H1 (cell line): ENCODE data around the gene SLC5A8. TPM values are rescaled to one million over a fixed set of nuclear protein-coding genes. Genes with fewer than 3 reads are reported as not detected.
"Not testable (repeated sequence)": the region's sequence is repeated elsewhere in the genome, so short reads cannot be mapped to it uniquely, and the experiment has no call there.

ENCODE experiments used
- CTCF ChIA-PET: fragments of 300-600 bp; sonication (Branson Sonifier 250); formaldehyde crosslinking; loops from one replicate; lab custom pipeline; 2021; ENCODE audit not compliant: partially characterized antibody; lab: Charles Lee
- POLR2A ChIA-PET: fragments of 300-600 bp; sonication (Branson Sonifier 250); formaldehyde crosslinking; loops from one replicate; lab custom pipeline; 2021; ENCODE audit warnings: inconsistent platforms; ENCODE audit not compliant: partially characterized antibody; lab: Charles Lee
- DNase-seq, 2 experiments: peaks; one replicate each; pipeline versions ENCODE4 v3.0.0 to v3.0.0-alpha.2; 2010 to 2022; ENCODE audit warnings: low spot score in 2 of 2, low read depth in 1 of 2, mixed read lengths in 1 of 2
- FAIRE-seq: peaks from 2 replicates; lab custom pipeline; 2011; peaks lifted over from hg19 to GRCh38; lab: Jason Lieb, UNC
- H2AFZ ChIP-seq: 2 replicates; pipeline ENCODE4 v1.8.1; 2012; ENCODE audit warnings: low read length, inconsistent platforms
- H2AK5ac ChIP-seq: 2 replicates; pipeline ENCODE4 v1.6.1; 2013; ENCODE audit warnings: low read depth, low read length
- H2BK120ac ChIP-seq: replicated peaks from 2 replicates; pipeline ENCODE3; 2013; ENCODE audit warnings: low read depth, low read length, inconsistent platforms
- H2BK12ac ChIP-seq: 2 replicates; pipeline ENCODE4 v1.6.1; 2013; ENCODE audit warnings: low read depth, low read length
- H2BK15ac ChIP-seq: 2 replicates; pipeline ENCODE4 v1.6.1; 2013; ENCODE audit warnings: low read length
- H2BK20ac ChIP-seq: 2 replicates; pipeline ENCODE4 v1.6.1; 2013; ENCODE audit warnings: low read length
- H2BK5ac ChIP-seq: 2 replicates; pipeline ENCODE4 v1.6.1; 2013; ENCODE audit warnings: low read depth, low read length
- H3K14ac ChIP-seq: 2 replicates; pipeline ENCODE4 v1.6.1; 2013; ENCODE audit warnings: inconsistent platforms; ENCODE audit not compliant: insufficient read length
- H3K18ac ChIP-seq: 2 replicates; pipeline ENCODE4 v1.6.1; 2013; ENCODE audit warnings: low read length; ENCODE audit errors: extremely low read depth
- H3K23ac ChIP-seq: 2 replicates; pipeline ENCODE4 v1.6.1; 2013; ENCODE audit warnings: inconsistent platforms; ENCODE audit not compliant: insufficient read length
- H3K23me2 ChIP-seq: 2 replicates; pipeline ENCODE4 v1.6.1; 2013; ENCODE audit warnings: low read depth, low read length
- H3K27ac ChIP-seq: 2 replicates; pipeline ENCODE4 v1.6.1; 2011; ENCODE audit warnings: low read depth, low read length, inconsistent platforms
- H3K27me3 ChIP-seq, 4 experiments: replicated peaks in 1 of 4; 1 replicate in 1 of 4; 2 replicates in 3 of 4; pipeline versions ENCODE4 v1.6.1 to v1.8.1; 2011 to 2013; ENCODE audit warnings: low read length in 3 of 4, mild to moderate bottlenecking in 3 of 4, inconsistent platforms in 2 of 4, mixed read lengths in 2 of 4, moderate library complexity in 1 of 4; ENCODE audit not compliant: control insufficient read depth in 3 of 4, insufficient read depth in 3 of 4; ENCODE audit errors: extremely low read depth in 1 of 4
- H3K36me3 ChIP-seq, 4 experiments: 2 replicates each; pipeline versions ENCODE4 v1.6.1 to v1.8.1; 2011 to 2013; ENCODE audit warnings: mild to moderate bottlenecking in 4 of 4, low read length in 3 of 4, moderate library complexity in 2 of 4, control low read depth in 1 of 4, inconsistent platforms in 1 of 4; ENCODE audit not compliant: insufficient read depth in 4 of 4, control insufficient read depth in 2 of 4
- H3K4ac ChIP-seq: replicated peaks from 2 replicates; pipeline ENCODE3; 2013; ENCODE audit warnings: low read length, low read depth, mixed read lengths, inconsistent platforms; ENCODE audit not compliant: insufficient read length
- H3K4me1 ChIP-seq, 4 experiments: replicated peaks in 1 of 4; 1 replicate in 1 of 4; 2 replicates in 3 of 4; pipeline versions ENCODE4 v1.6.1 to v1.8.1; 2011 to 2013; ENCODE audit warnings: low read length in 3 of 4, inconsistent platforms in 2 of 4, mixed read lengths in 1 of 4; ENCODE audit not compliant: insufficient read depth in 4 of 4, control insufficient read depth in 3 of 4
- H3K4me2 ChIP-seq, 2 experiments: 2 replicates each; pipeline versions ENCODE4 v1.6.1 to v1.8.1; 2011 to 2013; ENCODE audit warnings: low read depth in 2 of 2, low read length in 2 of 2, control low read depth in 1 of 2, inconsistent platforms in 1 of 2, mild to moderate bottlenecking in 1 of 2; ENCODE audit not compliant: insufficient read depth in 1 of 2
- H3K4me3 ChIP-seq, 4 experiments: fragments of 200-600, 300-600 bp in 1 of 4; sonication (generic), shearing (Covaris generic), sonication (Bioruptor Twin) in 1 of 4; 2 replicates each; pipeline versions ENCODE4 v1.5.1 to v1.8.1; 2011 to 2016; ENCODE audit warnings: low read length in 4 of 4, low read depth in 3 of 4, control low read depth in 2 of 4, inconsistent platforms in 2 of 4, mild to moderate bottlenecking in 2 of 4, mixed read lengths in 1 of 4, moderate library complexity in 1 of 4; ENCODE audit not compliant: insufficient read depth in 2 of 4; ENCODE audit errors: extremely low read depth in 1 of 4
- H3K56ac ChIP-seq: replicated peaks from 2 replicates; pipeline ENCODE3; 2013; ENCODE audit warnings: low read depth, mild to moderate bottlenecking, mixed read lengths, low read length, inconsistent platforms; ENCODE audit not compliant: insufficient read length
- H3K79me1 ChIP-seq: 2 replicates; pipeline ENCODE4 v1.6.1; 2013; ENCODE audit warnings: low read depth, low read length, control low read depth
- H3K79me2 ChIP-seq, 2 experiments: 2 replicates each; pipeline versions ENCODE4 v1.6.1 to v1.8.1; 2012 to 2013; ENCODE audit warnings: low read length in 2 of 2, mild to moderate bottlenecking in 2 of 2, inconsistent platforms in 1 of 2; ENCODE audit not compliant: insufficient read depth in 2 of 2, control insufficient read depth in 1 of 2
- H3K9ac ChIP-seq, 4 experiments: replicated peaks in 1 of 4; 1 replicate in 1 of 4; 2 replicates in 3 of 4; pipeline versions ENCODE4 v1.6.1 to v1.8.1; 2011 to 2013; ENCODE audit warnings: low read depth in 3 of 4, low read length in 3 of 4, control low read depth in 2 of 4, mild to moderate bottlenecking in 2 of 4, moderate library complexity in 2 of 4, inconsistent platforms in 1 of 4; ENCODE audit errors: extremely low read depth in 1 of 4
- H3K9me3 ChIP-seq, 2 experiments: 2 replicates each; pipeline versions ENCODE4 v1.6.1 to v1.8.1; 2012 to 2013; ENCODE audit warnings: mild to moderate bottlenecking in 2 of 2, moderate library complexity in 2 of 2, control low read depth in 1 of 2, inconsistent platforms in 1 of 2, low read depth in 1 of 2, low read length in 1 of 2, mixed read lengths in 1 of 2; ENCODE audit not compliant: insufficient read depth in 2 of 2
- H4K20me1 ChIP-seq, 2 experiments: replicated peaks in 1 of 2; 2 replicates each; pipeline versions ENCODE3 to v1.8.1; 2011 to 2013; ENCODE audit warnings: inconsistent platforms in 2 of 2, low read length in 2 of 2, mild to moderate bottlenecking in 1 of 2; ENCODE audit not compliant: insufficient read depth in 2 of 2, control insufficient read depth in 1 of 2
- H4K5ac ChIP-seq: 2 replicates; pipeline ENCODE4 v1.6.1; 2013; ENCODE audit warnings: low read length, low read depth, mixed read lengths, inconsistent platforms; ENCODE audit not compliant: insufficient read length
- H4K8ac ChIP-seq: 2 replicates; pipeline ENCODE4 v1.8.0; 2013; ENCODE audit warnings: mild to moderate bottlenecking, moderate library complexity, low read length, inconsistent platforms; ENCODE audit not compliant: insufficient read depth; ENCODE audit errors: extremely low read depth
- H4K91ac ChIP-seq: replicated peaks from 2 replicates; pipeline ENCODE3; 2013; ENCODE audit warnings: low read length, mixed read lengths, inconsistent platforms; ENCODE audit not compliant: insufficient read length
- WGBS, 2 experiments: shearing (Covaris generic) in 1 of 2; methylation state at CpG; one replicate each; pipeline versions ENCODE4 v1.1.6 to v1.1.7; 2013 to 2015; ENCODE audit warnings: low lambda C conversion rate in 2 of 2, mixed read lengths in 2 of 2, inconsistent platforms in 1 of 2, low coverage in 1 of 2, missing lambda C conversion rate in 1 of 2; ENCODE audit not compliant: insufficient replicate concordance in 2 of 2, insufficient coverage in 1 of 2, insufficient read length in 1 of 2; ENCODE audit errors: extremely low coverage in 1 of 2, missing lambda C conversion rate in 1 of 2; 5-methylcytosine and 5-hydroxymethylcytosine counted together
- polyA plus RNA-seq, 7 experiments: library from polyadenylated mRNA; depleted of rRNA in 3 of 7; stranded (reverse) in 5 of 7; unstranded in 2 of 7; fragments of >200 nt in 5 of 7; fragments of 200-250 nt in 2 of 7; gene quantifications; 1 replicate in 5 of 7; 2 replicates in 1 of 7; 4 replicates in 1 of 7; pipeline versions ENCODE4 v1.2.1 to v1.2.3, GENCODE V29; 2011 to 2013; ENCODE audit warnings: missing spikeins in 2 of 7, mixed read lengths in 2 of 7
- total RNA-seq: library from RNA; stranded (reverse); fragmentation: NEBNext Ultra II Directional; extraction: Animal tissue kit (Norgen Biotek cat#: 25700); gene quantifications from 2 replicates; pipeline ENCODE4 v1.2.1, GENCODE V29; 2021

The SLC5A8 gene
- total and polyA plus RNA-seq, 2 of the 8 experiments (the other 6 are each of a cell fraction or from before 2014, with no cell fraction given) = 0.11 to 0.21 TPM

DNA sequence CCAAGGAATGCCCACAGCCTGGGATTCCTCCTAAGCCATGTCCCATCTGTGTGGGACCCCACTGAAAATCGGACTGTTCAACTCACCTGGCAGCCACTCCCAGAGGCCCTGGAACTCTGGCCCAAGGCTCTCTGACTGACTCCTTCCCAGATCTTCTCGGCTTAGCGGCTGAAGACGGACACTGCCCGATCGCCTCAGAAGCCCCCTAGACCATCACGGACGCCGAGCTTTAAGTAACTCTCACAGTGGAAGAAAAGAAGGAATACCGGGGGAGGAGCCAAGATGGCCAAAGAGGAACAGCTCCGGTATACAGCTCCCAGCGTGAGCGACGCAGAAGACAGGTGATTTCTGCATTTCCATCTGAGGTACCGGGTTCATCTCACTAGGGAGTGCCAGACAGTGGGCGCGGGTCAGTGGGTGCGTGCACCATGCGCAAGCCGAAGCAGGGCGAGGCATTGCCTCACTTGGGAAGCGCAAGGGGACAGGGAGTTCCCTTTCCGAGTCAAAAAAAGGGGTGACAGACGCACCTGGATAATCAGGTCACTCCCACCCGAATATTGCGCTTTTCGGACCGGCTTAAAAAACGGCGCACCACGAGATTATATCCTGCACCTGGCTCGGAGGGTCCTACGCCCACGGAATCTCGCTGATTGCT lies 64.1 kb downstream of the SLC5A8 start:
- not testable (repeated sequence) for H3K23ac ChIP-seq, FAIRE-seq, H3K9me3 ChIP-seq, H4K8ac ChIP-seq, H3K4ac ChIP-seq, H2AK5ac ChIP-seq, H2BK20ac ChIP-seq, H3K23me2 ChIP-seq, H3K18ac ChIP-seq, H3K27me3 ChIP-seq, H3K79me2 ChIP-seq, H3K4me1 ChIP-seq, H3K56ac ChIP-seq, H3K79me1 ChIP-seq, H4K5ac ChIP-seq, H4K91ac ChIP-seq, H2BK12ac ChIP-seq, H2BK5ac ChIP-seq, H3K14ac ChIP-seq, H2BK120ac ChIP-seq, H3K36me3 ChIP-seq, H2BK15ac ChIP-seq, H4K20me1 ChIP-seq
- H3K27ac ChIP-seq = peak overlapping the region; percentile 36; the same call in 1 of the 2 replicates
- H3K9ac ChIP-seq = peak overlapping the region in 1 of 4 experiments; percentile 47; a peak in 2 of 7 replicates
- DNase-seq = peak in 1 of 2 experiments; percentile 76
- H3K4me3 ChIP-seq = peak overlapping the region; percentile 21 to 56 (median 38); a peak in 6 of 8 replicates
- peak overlapping the region; percentile 57 to 63; a peak in 3 of 4 replicates for H3K4me2 ChIP-seq
- ChIA-PET POLR2A (interaction anchor here (1.3 kb wide), 1 partner anchor 9 kb away, joined by 4 read pairs; no protein-coding TSS in a partner anchor), CTCF (interaction anchor here (1.5 kb wide), 1 partner anchor 9 kb away, joined by 5 read pairs; no protein-coding TSS in a partner anchor)
- 63% methylated on average over 30 of the region's 35 CpGs; no CpG with 5 or more reads in 1 of the 2 experiments for WGBS, 2 experiments
- peak overlapping the region; percentile 81; the same call in 1 of the 2 replicates for H2AFZ ChIP-seq
